HG03139 (cell line): ENCODE data around the gene SS18.

Experiments
- ATAC-seq: cut with Tn5 transposase; IDR thresholded peaks from one replicate; pipeline ENCODE4 v1.9.1; 2021; ENCODE audit not compliant: unreplicated experiment

Gene SS18

GRCh38 chr18:26073758-26074157 lies 16.7 kb downstream of the SS18 start:
- no peak for ATAC-seq

GRCh38 chr18:26071725-26072124 lies 18.7 kb downstream of the SS18 start:
- ATAC-seq, result no peak

DNA sequence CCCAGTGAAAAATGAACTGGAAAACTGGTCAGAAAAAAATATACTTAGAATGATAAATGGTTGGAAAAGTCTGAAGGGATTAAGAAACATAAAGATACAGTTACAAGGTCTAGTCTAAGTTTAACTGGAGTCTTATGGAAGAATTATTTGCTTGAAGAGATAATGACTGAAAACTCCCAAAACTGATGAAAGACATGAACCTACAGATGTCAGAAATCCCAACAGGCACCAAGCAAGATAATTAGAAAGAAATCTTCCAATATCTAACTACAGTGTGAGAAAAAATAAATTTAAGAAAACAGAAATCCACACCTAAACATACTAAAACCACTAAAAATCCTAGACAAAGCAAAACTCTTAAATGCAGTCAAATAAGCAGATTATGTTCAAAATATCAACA lies 19.4 kb downstream of the SS18 start:
- ATAC-seq, result no peak

DNA sequence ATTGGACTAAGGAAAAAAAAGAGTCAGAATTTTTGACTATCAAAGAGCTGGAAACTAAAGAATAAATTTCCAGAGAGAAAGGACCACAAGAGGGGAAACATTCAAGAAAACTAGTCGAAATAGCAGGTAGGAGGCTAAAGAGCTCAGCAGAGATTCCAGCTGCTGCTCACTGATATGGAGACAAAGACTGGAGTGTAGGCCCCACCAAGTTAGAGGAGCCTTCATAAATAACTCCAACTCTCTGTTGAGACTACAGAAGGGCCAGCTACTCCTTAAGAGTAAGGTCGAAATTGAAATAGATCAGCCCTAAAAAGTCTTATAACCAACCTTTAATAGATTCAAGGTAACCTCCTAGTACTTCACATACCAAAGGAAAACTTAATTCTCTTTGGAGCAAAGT lies 31.1 kb downstream of the SS18 start:
- no peak for ATAC-seq

DNA sequence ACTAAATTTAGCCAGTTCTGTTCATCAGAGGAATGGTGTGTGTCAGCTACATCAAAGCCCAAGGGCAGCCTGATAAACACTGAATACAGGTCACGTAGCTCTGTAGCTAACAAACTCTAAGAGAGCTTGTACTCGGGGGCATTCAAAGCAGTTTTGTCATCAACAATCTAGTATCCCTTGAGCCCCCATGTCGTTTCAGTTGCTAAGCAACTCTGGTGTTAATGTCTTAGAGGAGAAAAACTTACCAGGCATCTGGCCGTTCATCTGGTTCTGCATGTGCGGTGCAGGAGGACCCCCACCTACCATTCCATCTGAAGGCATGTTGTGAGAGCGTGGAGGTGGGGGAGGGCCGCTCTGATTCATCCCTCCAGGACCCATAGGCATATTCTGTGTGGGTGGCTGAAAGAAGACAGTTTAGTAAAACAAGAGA lies 33.1 kb downstream of the SS18 start:
- no peak for ATAC-seq

DNA sequence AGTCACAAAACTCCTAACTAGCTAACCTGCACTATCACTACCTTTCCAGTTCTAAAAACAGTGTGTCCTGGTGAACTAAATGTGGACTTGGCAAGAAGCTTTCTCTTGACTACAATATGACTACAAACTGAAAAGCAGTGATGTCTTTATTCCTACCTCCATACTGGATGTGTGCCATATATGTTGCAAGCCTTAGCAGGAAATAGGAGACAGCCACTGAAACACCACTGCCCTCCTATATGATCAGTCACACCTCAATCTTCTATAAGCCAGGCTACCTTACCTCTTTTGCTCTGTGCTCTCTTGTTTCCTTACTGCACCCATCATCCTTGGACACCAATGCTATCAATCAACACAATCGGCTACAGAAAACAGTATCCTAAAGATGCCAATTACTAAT lies 34.1 kb downstream of the SS18 start:
- ATAC-seq, result no peak

GRCh38 chr18:26052505-26052904 lies 37.9 kb downstream of the SS18 start:
- no peak for ATAC-seq

DNA sequence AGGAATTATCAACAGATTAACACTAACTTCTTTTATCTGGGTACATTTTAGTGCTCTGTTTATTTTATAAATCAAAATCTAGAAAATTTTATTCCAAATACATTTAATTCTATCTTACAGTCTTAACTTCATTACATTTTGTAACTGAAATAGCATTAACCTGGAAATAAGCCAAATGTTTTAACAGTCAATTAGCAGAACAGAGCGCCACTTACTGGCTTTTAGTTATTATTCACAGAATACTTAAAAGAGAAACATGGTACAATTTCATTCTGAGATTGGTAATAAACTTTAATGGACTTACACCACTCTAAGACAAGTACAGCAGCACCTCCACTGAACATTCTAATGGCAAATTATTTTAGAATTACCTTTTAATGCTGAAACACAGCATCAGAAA lies 38.6 kb downstream of the SS18 start:
- no peak for ATAC-seq

DNA sequence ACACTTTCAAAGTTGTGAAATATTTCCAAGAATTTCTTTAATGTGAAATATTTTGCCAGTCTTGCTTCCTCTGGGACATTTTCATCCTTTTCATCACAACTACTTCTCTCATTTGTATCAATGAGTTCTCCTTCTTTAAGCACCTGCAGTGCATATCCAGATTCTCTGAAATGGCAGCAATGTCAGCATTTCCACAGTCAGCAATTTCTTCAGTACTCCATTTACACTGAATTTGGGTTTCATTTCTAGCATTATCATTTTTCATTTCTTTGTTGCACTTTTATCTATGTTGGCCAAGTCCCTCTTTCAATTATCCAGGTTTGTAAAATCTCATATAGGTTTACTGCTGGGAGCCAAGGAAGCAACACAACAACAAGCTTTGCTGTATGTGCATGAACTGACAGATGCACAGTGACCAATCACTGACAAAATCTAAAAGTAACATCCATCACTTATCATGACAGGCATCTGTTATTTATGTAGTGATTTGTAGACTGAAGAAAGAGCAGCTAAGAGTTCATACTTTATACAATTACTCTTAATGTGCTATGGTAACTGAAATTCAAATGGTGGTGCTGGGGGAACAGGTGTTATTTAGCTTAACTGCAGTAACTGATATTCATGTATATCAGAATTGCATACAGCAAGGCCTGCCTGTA lies 43.9 kb downstream of the SS18 start:
- no peak for ATAC-seq

DNA sequence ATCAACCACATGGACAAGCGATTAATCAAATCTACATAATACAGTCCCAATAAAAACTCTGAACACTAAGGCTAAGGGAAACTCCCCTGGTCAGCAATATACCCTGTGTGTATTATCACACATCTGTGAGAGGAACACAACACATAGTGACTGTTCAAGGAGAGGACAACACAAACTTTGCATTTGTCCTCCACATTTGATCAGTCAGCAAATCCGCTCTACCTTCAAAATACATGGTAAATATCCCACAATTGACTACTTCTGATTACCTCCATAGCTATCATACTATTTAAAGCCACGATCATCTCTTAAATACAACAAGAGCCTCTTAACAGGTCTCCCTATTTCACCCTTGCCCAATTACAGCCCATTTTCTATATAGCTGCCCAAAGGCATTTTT lies 45.6 kb downstream of the SS18 start:
- ATAC-seq, result no peak

GRCh38 chr18:26040051-26040656 lies 50.3 kb downstream of the SS18 start:
- ATAC-seq, result no peak

GRCh38 chr18:26039203-26039602 lies 51.2 kb downstream of the SS18 start:
- ATAC-seq, result no peak

DNA sequence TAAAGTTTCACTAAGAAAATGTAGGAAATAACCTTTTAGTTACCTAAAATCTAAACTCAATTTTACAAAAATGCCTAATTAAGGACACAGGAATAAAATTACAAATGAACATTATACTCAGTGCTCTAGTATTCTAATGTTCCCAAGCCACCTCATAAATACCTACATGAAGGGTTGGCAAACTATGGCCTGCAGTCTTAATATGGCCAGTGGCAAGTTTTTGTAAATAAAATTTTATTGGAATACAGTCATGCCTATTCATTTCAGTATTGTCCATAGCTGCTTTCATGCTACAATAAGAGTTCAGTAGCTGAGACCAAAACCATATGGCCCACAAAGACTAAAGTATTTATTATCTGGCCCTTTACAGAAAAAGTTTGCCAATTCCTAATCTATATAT lies 53.8 kb downstream of the SS18 start:
- no peak for ATAC-seq

DNA sequence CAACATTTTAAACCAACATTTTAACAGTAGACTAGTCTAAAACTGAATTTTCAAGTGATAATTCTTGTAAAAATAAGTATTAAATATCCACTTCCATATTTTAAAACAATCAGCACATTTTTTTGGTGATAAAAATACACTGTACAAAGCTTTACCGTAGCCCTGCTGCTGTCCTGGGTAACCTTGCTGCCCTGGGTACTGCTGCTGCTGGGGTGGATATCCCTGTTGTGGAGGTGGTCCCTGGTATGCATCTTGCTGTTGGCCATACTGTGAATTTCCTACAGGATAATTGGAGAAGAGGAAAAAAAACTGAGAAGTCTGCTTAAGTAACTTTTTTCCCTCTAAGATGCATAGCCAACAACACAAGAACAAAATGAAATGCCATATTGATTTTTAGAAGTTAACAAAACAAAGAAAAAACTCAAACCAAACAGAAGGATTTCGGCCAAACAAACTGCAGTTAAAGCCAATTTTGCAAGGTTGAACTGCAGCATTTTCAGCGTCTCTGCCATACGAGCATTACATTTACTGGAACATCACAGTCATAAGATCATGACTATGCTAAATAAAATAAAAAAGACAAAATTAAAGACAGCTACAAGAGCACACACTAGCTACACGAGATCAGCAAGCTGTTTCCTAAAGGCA lies 55.4 kb downstream of the SS18 start:
- no peak for ATAC-seq

DNA sequence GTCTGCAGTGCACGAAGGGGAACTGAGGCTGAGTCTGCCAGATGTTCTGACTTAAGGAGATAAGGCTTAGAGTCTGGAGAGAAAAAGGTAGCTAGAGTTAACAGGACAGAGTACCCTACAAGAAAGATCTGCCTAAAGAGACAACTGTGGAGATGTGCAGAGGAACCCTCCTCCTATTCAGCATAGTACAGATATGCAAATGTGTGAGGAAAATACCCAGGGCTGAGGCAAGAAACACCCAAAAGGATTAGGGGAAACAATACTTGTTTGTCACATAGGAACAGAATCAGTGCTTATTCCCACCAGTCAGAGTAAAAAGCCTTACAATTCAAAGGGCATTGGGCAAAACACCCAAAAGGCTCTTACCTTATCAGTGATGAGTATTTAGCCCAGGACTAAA lies 67.8 kb downstream of the SS18 start:
- no peak for ATAC-seq

- ATAC-seq, result no peak
These were observed 69.2 kb downstream of the SS18 start for GRCh38 chr18:26021061-26021754.

DNA sequence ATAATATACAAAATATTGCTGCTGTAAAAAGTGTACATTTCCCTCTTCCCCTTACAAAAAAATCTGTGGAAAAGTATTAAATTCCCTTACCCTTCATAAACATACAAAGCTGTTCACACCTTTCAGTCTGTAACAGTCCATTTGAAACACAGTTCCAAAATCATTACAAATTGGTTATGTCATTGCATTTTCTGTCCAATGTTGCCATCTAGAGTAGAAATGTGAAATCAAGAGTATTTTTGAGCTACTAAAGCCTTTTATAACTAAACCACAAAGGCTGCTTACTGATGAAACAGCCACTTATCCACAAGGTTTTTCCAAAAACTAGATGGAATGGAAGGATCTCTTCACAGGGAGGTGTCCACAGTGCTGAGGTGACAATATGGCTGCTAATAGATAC lies 72.5 kb downstream of the SS18 start:
- no peak for ATAC-seq

DNA sequence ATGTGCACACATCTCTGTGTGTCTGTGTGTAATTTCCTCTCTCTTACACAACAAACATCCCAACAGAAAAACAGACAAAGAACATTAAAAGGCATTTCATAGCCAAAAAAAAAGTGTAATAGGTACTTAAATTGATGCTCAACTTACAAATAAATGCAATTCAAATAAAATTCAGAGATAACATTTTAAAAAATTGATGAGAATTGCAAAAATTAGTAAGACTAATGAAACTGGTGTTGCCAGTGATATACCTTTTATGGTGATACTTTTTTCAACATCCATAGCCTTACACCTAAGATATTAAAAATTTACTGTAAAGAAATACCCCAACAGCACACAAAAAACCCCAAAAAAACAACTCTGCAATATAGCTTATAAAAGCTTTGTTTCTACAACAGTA lies 76.0 kb downstream of the SS18 start:
- ATAC-seq, result no peak

DNA sequence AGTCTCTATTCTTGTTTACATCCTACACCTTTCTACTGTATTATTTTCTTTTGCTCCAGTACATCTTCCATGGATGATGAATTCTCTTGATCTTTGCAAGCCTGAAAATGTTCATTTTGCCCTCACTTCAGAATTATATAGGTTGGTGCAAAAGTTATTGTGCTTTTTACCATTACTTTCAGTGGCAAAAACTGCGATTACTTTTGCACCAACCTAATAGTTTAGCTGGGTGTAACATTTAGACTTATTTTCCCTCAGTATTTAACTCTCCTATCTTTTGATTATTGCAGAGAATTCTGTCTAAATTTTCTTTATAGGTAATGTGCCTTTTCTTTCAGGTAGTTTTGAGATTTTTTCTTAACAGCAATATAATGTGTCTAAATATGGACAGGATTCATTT lies 81.8 kb downstream of the SS18 start:
- no peak for ATAC-seq

DNA sequence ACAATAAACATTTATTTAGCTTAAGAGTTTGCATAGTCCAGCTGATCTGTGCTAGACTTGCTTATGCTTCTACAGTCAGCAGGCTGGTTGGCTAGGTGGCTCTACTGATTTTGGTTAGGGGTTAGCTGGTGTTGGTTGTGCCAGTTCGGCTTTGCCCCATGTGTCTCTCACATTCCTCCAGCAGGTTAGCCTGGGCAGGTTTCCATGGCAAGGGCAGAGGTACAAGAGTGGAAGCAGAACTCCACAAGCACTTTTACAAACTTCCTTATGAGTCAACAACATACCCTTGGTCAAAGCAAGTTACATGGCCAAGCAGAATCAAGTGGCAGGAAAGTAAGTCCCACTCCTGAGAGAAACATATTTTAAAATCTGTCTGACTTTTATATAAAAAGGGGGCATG lies 82.3 kb downstream of the SS18 start:
- no peak for ATAC-seq

DNA sequence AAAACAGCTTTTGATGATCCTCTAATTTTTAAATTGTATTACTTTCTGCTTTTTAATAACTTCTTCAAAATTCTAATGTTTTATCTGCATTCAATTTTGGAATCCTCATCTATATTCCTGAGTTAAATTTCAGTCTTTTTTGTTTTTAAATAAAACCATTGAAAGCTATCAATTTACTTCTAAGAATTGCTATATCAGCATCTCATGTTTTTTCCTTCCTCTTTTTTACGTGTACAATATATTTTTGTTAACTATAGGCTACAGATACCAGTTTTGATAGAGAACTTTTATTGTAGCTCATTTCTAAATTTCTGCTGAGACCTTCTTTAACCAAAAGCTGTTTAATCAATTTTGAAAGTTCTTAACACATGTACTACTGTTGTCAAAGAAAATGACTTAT lies 84.5 kb downstream of the SS18 start:
- no peak for ATAC-seq

DNA sequence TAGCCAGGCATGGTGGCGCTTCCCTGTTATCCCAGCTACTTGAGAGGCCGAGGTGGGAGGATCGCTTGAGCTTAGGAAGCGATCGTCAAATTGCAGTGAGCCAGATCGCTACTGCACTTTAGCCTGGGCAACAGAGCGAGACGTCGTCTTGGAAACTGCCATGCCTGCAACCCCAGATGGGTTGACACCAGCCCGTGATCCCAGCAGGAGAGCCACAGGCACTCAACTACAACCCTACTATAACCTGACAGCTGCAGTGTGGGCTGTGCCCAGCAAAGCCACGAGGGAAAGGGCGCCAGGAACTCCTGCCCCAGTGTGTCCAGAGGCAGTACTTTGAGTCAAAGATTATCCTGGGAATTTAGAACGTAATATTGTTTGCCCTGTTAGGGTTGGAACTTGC lies 85.6 kb downstream of the SS18 start:
- ATAC-seq, result no peak
